ENCODE results near the gene HES7. TPM values are rescaled to one million over a fixed set of nuclear protein-coding genes. Genes with fewer than 3 reads are reported as not detected.

Gene HES7
- total RNA-seq, 2 donors from 2014 or later, result 7.5 to 10.7 TPM

DNA sequence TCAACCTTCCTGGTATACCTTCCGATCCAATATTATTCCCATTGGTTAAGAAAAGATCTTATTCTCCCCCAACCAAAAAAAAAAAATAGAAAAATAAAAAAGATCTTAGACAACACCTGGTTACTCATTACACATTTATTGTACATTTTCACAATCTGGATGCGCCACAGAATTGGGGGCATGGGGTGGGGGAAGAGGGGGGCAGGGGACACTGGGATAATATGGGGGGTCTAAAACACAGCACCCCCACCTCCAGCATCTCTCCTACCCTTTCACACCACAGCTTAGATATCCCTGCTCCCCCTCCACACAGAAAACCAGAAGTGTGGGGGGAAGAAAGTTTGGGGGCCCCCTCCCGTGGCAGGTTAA, 35.1 kb upstream of the HES7 start:
- Mint-ChIP-seq H3K27ac (peak overlapping the region in 1 of 2 donors; percentile 86), H3K36me3 (peaks cover 12 to 13% of the 10 kb centered on the region in 2 donors), H3K9me3 (no peaks in the 10 kb centered on the region)
- no peak for DNase-seq (ENCODE audit: low spot score in 2 of 2)
- no peak for ATAC-seq

DNA sequence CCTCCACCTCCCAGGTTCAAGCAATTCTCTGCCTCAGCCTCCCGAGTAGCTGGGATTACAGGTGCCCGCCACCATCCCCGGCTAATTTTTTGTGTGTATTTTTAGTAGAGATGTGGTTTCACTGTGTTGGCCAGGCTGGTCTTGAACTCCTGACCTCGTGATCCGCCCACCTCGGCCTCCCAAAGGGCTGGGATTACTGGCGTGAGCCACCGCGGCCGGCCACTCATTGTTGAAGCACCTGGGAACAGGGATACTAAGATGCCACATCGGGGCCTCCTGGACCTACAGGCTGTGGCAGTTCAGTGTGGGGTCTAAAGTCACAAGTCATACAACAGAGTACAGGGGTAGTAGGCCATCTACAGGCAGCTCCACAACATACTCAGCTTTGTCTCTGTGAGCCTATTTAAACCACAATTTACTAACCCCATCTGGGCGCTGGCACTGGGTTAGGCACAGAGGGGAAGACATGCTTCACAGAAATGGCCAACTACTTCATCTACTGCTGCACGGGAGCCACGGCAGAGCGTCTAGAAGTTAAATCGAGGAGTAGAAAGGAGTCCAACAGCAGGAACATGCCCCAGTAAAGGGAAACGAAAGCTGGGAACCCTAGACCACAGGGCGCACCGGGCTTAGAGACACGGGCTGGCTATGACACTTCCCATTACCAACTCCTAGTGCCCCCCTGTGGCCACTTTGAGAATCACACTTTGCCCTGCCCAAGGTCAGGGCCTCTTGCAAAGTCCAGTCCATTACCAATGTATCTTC, 34.5 kb upstream of the HES7 start:
- ATAC-seq, result peak in 1 of 2 donors; percentile 6
- Mint-ChIP-seq H3K27ac (peak overlapping the region in 1 of 2 donors; percentile 86), H3K9me3 (no peaks in the 10 kb centered on the region), H3K36me3 (peaks cover 12 to 15% of the 10 kb centered on the region in 2 donors)
- DNase-seq (ENCODE audit: low spot score in 2 of 2), result peak; percentile 86 to 95

DNA sequence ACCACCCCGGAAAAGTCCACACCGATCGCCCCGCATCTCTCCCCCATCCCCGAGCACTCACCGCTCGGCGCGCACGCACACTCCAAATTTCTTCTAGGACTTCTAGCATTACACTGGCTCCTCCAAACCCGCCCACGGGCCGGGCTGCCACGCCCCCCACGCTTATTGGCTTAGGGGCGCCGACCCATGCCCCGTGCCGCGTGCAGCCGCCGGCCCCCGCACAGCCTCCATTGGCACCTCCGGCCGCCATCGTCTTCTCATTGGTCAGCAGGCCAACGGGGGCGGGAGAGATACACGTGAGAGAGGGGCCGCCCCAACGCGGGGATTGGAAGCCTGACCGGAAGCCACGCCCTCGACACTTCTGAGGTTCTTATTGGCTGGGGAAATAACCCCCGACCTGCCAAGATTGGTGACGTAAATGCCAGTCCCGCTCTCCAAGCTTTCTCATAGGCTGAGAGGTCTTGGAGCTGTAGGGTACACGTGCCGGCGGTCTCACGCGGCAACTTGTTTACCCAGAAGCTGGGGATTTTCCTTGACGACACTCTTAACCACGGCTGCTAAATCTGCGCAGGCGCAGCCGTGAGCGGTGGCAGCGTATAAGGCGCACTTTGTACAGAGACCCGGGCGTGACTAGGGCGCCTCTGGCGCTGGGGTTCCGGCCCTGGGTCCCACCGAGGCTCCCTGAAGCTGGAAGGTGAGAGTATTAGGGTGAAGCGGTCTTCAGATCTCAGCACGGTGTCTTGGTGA, 32.5 kb upstream of the HES7 start:
- Mint-ChIP-seq H3K9me3 (no peaks in the 10 kb centered on the region), H3K27ac (no peak overlapping the region), H3K36me3 (peaks cover 5 to 17% of the 10 kb centered on the region in 2 donors)
- ATAC-seq, result peak; percentile 70 to 82
- peak; percentile 99 to 100 for DNase-seq (ENCODE audit: low spot score in 2 of 2)

DNA sequence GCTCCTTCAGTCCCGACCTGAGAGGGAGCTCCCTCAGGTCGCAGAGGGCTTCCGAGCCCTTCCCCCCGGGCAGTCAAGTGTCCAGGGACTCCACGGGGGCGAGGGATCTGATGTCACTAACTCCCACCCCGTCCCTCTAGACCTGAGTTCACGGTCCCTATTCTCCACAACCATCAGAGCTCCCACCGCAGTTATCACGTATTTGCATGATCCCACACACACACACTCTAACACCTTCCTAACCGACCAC, 32.0 kb upstream of the HES7 start:
- H3K36me3 Mint-ChIP-seq, result peaks cover under 1 to 12% of the 10 kb centered on the region in 2 donors
- no peaks in the 10 kb centered on the region for H3K9me3 Mint-ChIP-seq
- DNase-seq (ENCODE audit: low spot score in 2 of 2) (no peak), ATAC-seq (no peak)
- H3K27ac Mint-ChIP-seq, result no peak overlapping the region

DNA sequence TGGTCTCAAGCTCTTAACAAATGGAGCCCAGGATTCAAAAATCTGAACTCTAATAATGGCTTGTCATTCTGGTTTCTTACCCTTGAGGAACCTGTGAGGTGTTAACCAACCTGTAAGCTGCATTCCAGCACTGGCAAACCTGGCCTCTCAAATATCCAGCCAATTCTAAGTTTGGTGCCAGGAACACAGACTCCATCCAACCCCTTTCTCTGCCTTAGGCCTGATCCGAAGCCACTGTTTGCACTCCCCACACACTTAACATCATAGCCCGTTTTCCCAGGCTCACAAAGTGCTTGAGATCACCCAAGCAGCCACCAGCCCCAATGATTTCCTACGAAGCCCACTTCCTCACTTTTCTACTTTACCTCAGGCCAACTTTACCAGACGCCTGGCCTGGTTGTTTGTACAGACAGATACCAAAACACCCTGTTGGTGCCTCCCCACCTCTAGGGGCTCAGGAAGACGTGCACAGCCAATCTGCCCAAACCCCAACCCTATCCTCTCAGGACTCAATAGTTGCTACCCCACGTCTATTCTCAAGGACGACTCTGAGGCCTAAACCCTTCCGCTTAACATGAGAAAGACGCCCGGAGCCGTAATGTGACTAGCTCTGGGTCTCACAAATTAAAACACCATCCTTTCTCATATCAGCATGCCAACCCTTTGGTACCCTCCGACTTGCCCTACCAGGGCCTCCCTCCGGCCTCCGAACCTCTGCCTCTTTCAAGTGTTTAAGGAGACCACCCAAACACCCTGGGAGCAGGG, 31.5 kb upstream of the HES7 start:
- no peak overlapping the region for H3K27ac Mint-ChIP-seq
- peaks cover 0 to 8% of the 10 kb centered on the region in 2 donors for H3K36me3 Mint-ChIP-seq
- DNase-seq (ENCODE audit: low spot score in 2 of 2) (no peak), ATAC-seq (no peak)
- no peaks in the 10 kb centered on the region for H3K9me3 Mint-ChIP-seq

DNA sequence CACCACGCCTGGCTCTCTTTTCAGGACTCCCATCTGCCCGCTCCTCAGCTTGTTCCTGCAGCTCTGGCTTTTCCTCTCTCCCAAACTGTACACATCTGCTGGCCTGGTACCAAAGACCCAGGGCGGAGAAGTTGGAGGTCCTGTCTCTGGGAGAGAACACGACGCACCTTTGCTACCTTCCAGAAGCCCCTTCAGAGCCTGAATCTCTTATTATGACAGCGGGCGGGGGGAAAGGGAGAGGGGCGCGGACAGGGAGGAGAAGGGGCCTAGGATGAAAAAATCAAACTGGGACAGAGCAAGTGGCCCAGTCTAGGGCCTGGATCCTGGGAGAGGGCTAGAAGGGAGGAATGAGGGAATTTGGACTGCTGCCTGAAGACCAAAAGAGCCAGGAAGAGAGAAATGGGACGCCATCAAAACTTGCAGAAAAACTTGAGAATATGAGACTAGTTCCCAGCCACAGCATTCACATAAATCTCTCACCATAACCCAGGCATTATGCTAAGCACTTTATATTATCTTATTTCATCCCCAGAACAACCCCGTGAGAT, 30.8 kb upstream of the HES7 start:
- DNase-seq (ENCODE audit: low spot score in 2 of 2), result no peak
- Mint-ChIP-seq H3K36me3 (peaks cover 0 to 8% of the 10 kb centered on the region in 2 donors), H3K27ac (peak overlapping the region in 1 of 2 donors; percentile 90), H3K9me3 (no peaks in the 10 kb centered on the region)
- ATAC-seq, result no peak

DNA sequence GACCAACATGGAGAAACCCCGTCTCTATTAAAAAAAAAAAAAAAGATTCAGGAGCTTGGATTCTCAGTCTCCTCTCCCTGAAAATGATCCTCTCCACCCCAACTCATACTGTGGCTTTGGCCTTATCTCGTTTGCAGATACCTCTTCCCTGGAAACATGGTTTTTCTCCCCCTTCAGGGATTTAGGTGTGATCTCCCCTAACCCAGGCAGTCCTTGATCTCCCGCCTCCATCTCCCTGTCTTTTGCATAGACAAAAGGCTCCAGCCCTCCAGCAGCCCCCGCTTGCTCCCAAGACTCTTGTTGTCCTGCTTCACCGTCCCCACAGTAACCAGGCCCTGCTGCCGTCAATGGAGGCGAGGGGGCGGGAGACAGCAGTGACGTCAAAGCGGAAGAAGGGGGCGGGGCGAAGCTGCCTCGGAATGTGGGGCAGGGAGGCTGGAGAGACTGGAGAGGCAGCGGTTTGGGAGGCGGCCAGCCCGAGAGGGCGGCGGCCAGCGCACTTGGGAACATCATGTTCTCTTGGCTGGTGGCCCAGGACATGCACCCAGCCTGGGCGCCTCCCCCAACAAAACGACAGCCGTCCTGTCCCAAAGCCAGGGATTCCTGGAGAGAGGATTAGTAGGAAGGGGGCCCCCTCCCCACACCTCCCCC, 30.2 kb upstream of the HES7 start:
- ATAC-seq (peak in 1 of 2 donors; percentile 11), DNase-seq (ENCODE audit: low spot score in 2 of 2) (peak; percentile 90 to 92)
- Mint-ChIP-seq H3K9me3 (no peaks in the 10 kb centered on the region), H3K27ac (peak overlapping the region in 1 of 2 donors; percentile 99), H3K36me3 (peaks cover 5 to 8% of the 10 kb centered on the region in 2 donors)

DNA sequence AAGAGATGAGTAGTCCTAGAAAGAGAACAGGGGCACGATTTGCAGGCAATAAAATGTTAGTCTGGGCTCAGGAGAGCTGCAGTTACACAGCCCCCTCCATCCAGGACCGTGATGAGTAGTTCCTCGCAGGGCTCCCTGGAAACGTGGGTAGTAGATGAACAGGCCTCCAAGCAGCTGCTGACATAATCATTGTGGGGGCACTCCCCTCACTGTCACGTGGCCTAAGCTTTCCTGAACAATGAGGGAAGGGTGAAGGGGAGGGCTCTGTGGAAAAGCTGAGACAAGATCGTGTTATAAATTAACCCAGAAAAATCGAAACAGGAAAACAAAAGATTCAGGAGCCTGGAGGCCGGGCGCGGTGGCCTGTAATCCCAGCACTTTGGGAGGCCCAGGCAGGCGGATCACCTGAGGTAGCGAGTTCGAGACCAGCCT, 29.6 kb upstream of the HES7 start:
- ATAC-seq, result peak in 1 of 2 donors; percentile 23
- Mint-ChIP-seq H3K27ac (peak overlapping the region in 1 of 2 donors; percentile 99), H3K9me3 (no peaks in the 10 kb centered on the region), H3K36me3 (peaks cover 5 to 8% of the 10 kb centered on the region in 2 donors)
- DNase-seq (ENCODE audit: low spot score in 2 of 2), result peak in 1 of 2 donors; percentile 77

DNA sequence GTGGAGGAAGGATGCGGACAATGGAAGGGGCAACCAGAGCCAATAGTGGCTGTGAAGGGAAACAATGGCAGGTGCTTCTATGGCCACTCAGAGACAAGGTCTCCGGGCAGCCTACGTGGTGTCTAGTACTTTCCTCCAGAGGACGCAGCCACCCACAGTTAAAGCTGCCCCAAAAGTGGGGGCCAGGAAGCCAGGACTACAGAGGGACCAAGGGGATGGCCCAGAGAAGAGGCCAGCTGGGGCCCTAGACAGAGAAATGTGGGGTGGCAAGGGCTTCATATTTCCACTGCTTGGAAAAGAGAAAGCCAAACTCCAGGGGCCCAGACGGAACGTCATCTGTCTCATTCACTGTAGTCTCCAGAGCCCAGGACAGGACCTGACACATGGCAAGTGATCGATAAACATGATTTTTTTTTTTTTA, 29.1 kb upstream of the HES7 start:
- DNase-seq (ENCODE audit: low spot score in 2 of 2) (no peak), ATAC-seq (no peak)
- H3K27ac Mint-ChIP-seq, result peak overlapping the region in 1 of 2 donors; percentile 99
- H3K36me3 Mint-ChIP-seq, result peaks cover 5 to 8% of the 10 kb centered on the region in 2 donors
- no peaks in the 10 kb centered on the region for H3K9me3 Mint-ChIP-seq

DNA sequence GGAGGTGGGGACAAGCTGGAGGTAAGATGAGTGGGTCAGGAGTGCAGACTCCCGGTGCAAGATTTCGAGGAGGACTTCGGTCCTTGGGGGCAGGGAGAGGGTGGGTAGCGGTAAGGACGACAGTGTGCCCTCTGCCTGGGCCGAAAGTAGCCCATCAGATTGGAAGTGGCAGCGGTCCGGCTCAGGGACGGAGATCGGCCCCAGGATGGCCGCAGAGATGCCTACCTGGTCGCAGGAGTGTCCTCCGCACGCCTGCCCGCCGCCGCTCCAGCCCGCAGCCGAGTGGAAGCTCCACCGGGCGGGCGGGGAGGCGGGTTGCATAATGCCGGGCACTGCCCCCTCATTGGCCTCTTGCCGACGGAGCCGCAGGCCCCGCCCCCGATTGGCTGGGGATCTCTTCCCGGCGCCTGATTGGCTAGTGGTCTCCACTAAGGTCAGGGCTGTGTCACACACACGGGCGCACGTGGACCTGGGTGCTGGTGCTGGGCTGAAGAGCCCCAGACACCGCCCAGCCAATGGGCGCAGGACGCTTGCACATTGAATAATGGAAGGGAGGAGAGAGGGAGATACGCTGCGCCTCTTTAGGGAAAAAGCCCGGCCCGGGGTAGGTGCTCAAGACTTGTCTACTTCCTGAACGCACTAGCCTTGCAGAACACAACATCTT, 28.3 kb upstream of the HES7 start, which contains the start of gene PER1:
PER1 (minus strand) TSS at position 293 of the 664 bp plus-strand sequence. CDS start 1,698 bp downstream, outside the sequence.
- DNase-seq (ENCODE audit: low spot score in 2 of 2) (peak; percentile 92 to 96), ATAC-seq (peak; percentile 43 to 46)
- Mint-ChIP-seq H3K27ac (peak within 1 kb of the TSS in 1 of 2 donors; percentile 99), H3K36me3 (peaks cover 5 to 8% of the 10 kb centered on the region in 2 donors), H3K9me3 (no peaks in the 10 kb centered on the region)

DNA sequence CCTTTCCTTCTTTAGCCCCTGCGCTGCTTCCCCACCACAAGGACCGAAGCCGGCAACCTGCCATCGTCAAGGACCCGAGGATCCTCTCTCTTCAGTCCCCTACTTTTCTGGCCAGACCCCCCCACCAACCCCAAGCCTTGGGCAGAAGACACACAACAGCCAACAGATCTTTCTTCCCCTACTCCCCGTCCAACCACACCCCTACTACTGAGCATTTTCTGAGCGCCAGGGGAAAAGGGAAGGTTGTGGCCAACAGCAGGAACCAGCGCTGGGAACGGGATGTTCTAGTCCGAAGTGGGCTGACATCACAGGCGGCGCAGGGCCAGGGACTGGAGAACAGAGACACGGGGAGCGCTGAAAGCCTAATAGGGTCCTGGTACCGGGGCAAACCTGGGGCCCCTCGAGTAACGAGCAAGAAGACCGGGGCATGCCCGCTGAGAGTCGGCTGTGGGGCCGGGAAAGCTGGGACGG, 27.8 kb upstream of the HES7 start:
- H3K27ac Mint-ChIP-seq, result peak overlapping the region in 1 of 2 donors; percentile 73
- ATAC-seq, result no peak
- no peaks in the 10 kb centered on the region for H3K9me3 Mint-ChIP-seq
- peaks cover 9 to 12% of the 10 kb centered on the region in 2 donors for H3K36me3 Mint-ChIP-seq
- no peak for DNase-seq (ENCODE audit: low spot score in 2 of 2)

DNA sequence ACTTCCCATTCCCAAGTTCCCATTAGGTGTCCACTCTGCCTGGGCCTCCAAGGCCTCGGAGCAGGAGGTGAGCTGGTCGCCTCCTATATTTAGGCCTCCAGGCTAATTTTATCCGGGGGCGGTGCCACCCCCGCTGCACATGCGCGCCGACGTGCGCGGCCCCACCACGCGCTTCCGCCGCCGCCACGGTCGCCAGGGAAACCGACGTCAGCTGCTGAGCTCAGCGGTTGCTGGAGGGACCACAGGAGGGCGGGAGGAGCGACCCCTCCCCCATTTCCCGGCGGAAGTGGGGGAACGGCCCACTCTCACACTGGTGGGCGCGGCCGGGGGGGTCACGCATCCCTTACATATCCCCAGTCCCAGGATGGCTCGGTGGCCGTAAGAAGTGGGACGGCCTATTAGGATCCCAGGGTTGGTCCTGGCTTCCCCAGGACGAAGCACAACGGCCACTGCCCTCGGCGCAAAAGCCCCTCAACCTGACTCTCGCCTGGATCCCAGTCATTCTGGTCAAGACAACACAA, 27.3 kb upstream of the HES7 start:
- peaks cover 11 to 17% of the 10 kb centered on the region in 2 donors for H3K36me3 Mint-ChIP-seq
- DNase-seq (ENCODE audit: low spot score in 2 of 2), result peak; percentile 81 to 87
- peak; percentile 26 to 51 for ATAC-seq
- no peaks in the 10 kb centered on the region for H3K9me3 Mint-ChIP-seq
- peak overlapping the region in 1 of 2 donors; percentile 73 for H3K27ac Mint-ChIP-seq

DNA sequence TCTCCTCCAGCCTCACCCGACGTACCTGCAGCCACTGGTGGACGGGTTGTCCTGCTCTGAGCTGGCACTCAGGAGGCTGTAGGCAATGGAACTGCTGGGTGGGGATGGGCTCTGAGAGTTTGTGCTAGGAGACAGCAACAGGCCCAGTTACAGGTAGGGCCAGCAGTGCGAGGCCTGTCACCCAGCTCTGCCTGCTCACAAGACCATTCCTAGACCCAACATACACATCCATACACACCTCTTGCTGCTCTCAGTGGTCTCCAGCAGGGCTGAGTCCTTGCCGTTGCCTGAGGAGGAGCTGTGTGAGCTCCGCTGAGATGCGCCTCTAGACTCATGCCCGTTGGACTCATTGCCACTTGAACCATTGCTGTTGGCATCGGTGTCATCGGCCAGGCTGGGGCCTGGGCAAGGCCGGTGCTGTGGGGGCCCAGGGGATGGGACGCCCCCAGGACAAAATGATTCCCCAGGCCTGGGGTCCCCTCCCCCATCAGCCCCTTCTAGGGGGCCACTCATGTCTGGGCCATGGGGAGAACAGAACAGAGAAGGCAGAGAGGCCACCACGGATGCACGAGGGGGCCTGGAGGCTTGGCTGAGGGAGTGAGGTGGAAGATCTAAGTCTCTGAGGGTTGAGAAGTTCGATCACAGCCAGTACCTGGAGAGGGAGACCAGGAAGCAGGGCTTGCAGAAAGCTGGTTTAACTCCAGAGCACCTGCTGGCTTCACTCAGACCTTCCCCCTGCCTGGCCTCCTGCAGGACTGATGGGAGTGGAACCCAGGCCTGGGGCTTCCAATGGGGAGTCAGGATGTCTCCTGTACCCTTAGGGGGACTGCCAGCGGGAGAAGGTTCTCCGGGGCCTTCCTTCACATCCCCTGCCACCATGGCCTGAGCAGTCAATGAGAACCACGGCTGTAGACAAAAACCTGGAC, 26.6 kb upstream of the HES7 start:
- Mint-ChIP-seq H3K9me3 (no peaks in the 10 kb centered on the region), H3K27ac (peak overlapping the region in 1 of 2 donors; percentile 29), H3K36me3 (peaks cover 11 to 22% of the 10 kb centered on the region in 2 donors)
- ATAC-seq (no peak), DNase-seq (ENCODE audit: low spot score in 2 of 2) (peak in 1 of 2 donors; percentile 58)

DNA sequence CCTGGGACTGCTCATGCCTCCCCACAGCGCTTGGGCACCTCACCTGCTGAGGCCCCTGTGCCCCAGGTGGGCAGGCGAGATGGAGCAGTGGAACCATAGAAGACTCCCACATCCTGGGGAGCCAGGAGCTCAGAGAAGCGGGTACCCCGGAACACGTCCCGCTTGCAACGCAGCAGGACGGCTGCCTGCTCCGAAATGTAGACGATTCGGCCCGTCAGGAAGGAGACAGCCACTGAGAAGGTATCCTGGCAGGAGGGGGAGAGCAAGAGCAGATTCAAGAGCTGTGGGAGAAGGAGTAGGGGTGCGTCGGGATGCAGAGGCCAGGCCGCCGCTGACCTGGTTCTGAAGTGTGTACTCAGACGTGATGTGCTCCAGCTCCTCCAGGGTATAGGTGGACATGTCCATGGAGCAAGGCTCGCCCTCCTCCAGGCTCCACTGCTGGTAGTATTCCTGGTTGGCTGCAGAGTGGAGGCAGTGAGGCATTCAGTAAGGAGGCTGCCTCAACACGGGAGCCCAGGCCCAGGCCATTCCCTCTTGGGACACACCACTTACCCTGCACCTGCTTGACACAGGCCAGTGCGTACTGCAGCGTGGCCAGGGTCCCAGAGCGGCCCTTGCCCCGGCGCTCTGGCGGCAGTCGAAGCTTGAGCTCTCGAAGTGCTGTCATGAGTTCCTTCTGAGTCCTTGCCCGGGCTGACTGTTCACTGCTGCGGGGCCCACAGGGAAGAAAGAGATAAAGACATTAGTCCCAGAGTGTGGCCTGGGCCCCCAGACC, 25.7 kb upstream of the HES7 start:
- H3K27ac Mint-ChIP-seq, result peak overlapping the region; percentile 50 to 55
- peaks cover 11 to 22% of the 10 kb centered on the region in 2 donors for H3K36me3 Mint-ChIP-seq
- DNase-seq (ENCODE audit: low spot score in 2 of 2), result no peak

More for the DNA sequence above, 25.7 kb upstream of the HES7 start:
- no peaks in the 10 kb centered on the region for H3K9me3 Mint-ChIP-seq
- no peak for ATAC-seq
